Smooth muscle cell (in vitro differentiated cells): ENCODE data around the gene ADAMTS2. TPM values are rescaled to one million over a fixed set of nuclear protein-coding genes. Genes with fewer than 3 reads are reported as not detected.

Source experiments
- DNase-seq: peaks from one replicate; lab custom pipeline; 2025; ENCODE audit not compliant: unreplicated experiment; lab: John Stamatoyannopoulos, UW
- H2AFZ ChIP-seq: fragments of 200-600 bp; sonication (generic); 2 replicates; pipeline ENCODE4 v1.6.0; 2016; ENCODE audit warnings: antibody characterized with exemption, low read depth, mild to moderate bottlenecking
- H3F3A ChIP-seq: fragments of 200-600 bp; sonication (generic); 2 replicates; pipeline ENCODE4 v1.6.0; 2017; ENCODE audit warnings: antibody characterized with exemption, low read depth
- H3K27ac ChIP-seq: fragments of 200-600 bp; sonication (generic); 2 replicates; pipeline ENCODE4 v1.5.1; 2016; ENCODE audit warnings: low read depth, mild to moderate bottlenecking
- H3K27me3 ChIP-seq: fragments of 200-600 bp; sonication (generic); 2 replicates; pipeline ENCODE4 v1.6.1; 2016; ENCODE audit warnings: low read depth, mild to moderate bottlenecking
- H3K36me3 ChIP-seq: fragments of 200-600 bp; sonication (generic); 2 replicates; pipeline ENCODE4 v1.5.1; 2016; ENCODE audit warnings: low read depth
- H3K4me1 ChIP-seq: fragments of 200-600 bp; sonication (generic); 2 replicates; pipeline ENCODE4 v1.5.1; 2016; ENCODE audit warnings: low read depth
- H3K4me2 ChIP-seq: fragments of 200-600 bp; sonication (generic); 2 replicates; pipeline ENCODE4 v1.6.0; 2016; ENCODE audit warnings: mild to moderate bottlenecking
- H3K4me3 ChIP-seq: fragments of 200-600 bp; sonication (generic); 2 replicates; pipeline ENCODE4 v1.5.1; 2016; ENCODE audit warnings: mild to moderate bottlenecking
- H3K79me2 ChIP-seq: fragments of 200-600 bp; sonication (generic); 2 replicates; pipeline ENCODE4 v1.6.0; 2016; ENCODE audit warnings: low read depth, mild to moderate bottlenecking
- H3K9ac ChIP-seq: fragments of 200-600 bp; sonication (generic); 2 replicates; pipeline ENCODE4 v1.6.0; 2016; ENCODE audit warnings: low read depth
- H3K9me3 ChIP-seq: fragments of 200-600 bp; sonication (generic); replicated peaks from 2 replicates; pipeline ENCODE4 v1.5.1; 2016; ENCODE audit warnings: low read depth
- H4K20me1 ChIP-seq: fragments of 200-600 bp; sonication (generic); 2 replicates; pipeline ENCODE4 v1.6.0; 2016; ENCODE audit warnings: low read depth
- CTCF ChIP-seq: fragments of 200-600 bp; sonication (generic); IDR thresholded peaks from 2 replicates; pipeline ENCODE4 v1.5.1; 2017; ENCODE audit warnings: borderline replicate concordance, mild to moderate bottlenecking, antibody characterized with exemption; ENCODE audit not compliant: insufficient read depth, poor library complexity, severe bottlenecking
- WGBS: methylation state at CpG from one replicate; pipeline ENCODE4 v1.1.7; 2016; ENCODE audit warnings: low lambda C conversion rate; 5-methylcytosine and 5-hydroxymethylcytosine counted together
- polyA plus RNA-seq: library from polyadenylated mRNA; unstranded; fragments of >200 nt; fragmentation: Nextera tagmentation; extraction: Ambion mirVana; gene quantifications from 2 replicates; pipeline ENCODE4 v1.2.1, GENCODE V29; 2016
- total RNA-seq: library from RNA; depleted of rRNA; stranded (reverse); fragments of >200 nt; gene quantifications from 2 replicates; pipeline ENCODE4 v1.2.3, GENCODE V29; 2014

Gene ADAMTS2
- total and polyA plus RNA-seq, 2 experiments from 2014 or later = 22.8 to 37.5 TPM

- Histone ChIP-seq H4K20me1 (no peaks in the 10 kb centered on the region), H2AFZ (no peak overlapping the region), H3K36me3 (no peaks in the 10 kb centered on the region), H3K9me3 (no peaks in the 10 kb centered on the region), H3K9ac (no peak overlapping the region), H3K79me2 (no peaks in the 10 kb centered on the region), H3K4me1 (peaks cover 11% of the 10 kb centered on the region), H3K4me3 (no peak overlapping the region), H3F3A (no peaks in the 10 kb centered on the region), H3K27ac (peak overlapping the region; percentile 49), H3K4me2 (no peak overlapping the region), H3K27me3 (no peaks in the 10 kb centered on the region)
- no peak for TF ChIP-seq CTCF
- WGBS = 93% methylated on average over 26 of the region's 26 CpGs
- DNase-seq = no peak
Measured at GRCh38 chr5:179274321-179275315, 70.6 kb downstream of the ADAMTS2 start.

- H3K27ac ChIP-seq = peak overlapping the region; percentile 56
- H3K4me1 ChIP-seq = peaks cover 11% of the 10 kb centered on the region
- H3K79me2 ChIP-seq = no peaks in the 10 kb centered on the region
- H3K9me3 ChIP-seq = no peaks in the 10 kb centered on the region
- no peaks in the 10 kb centered on the region for H3K36me3 ChIP-seq
- H4K20me1 ChIP-seq = no peaks in the 10 kb centered on the region
- no peak overlapping the region for H2AFZ ChIP-seq
- no peaks in the 10 kb centered on the region for H3F3A ChIP-seq
- no peak overlapping the region for H3K9ac ChIP-seq
- WGBS = 74% methylated on average over 9 of the region's 10 CpGs
- DNase-seq = no peak
- peak overlapping the region; percentile 62 for H3K4me2 ChIP-seq
- no peak for TF ChIP-seq CTCF
- H3K27me3 ChIP-seq = no peaks in the 10 kb centered on the region
- H3K4me3 ChIP-seq = no peak overlapping the region
Measured at GRCh38 chr5:179273441-179274145, 71.7 kb downstream of the ADAMTS2 start.

GRCh38 chr5:179273073-179273435, 72.2 kb downstream of the ADAMTS2 start:
- H3K79me2 ChIP-seq = no peaks in the 10 kb centered on the region
- DNase-seq = no peak
- H2AFZ ChIP-seq = no peak overlapping the region
- TF ChIP-seq CTCF = no peak
- no peak overlapping the region for H3K9ac ChIP-seq
- no peaks in the 10 kb centered on the region for H3K36me3 ChIP-seq
- peak overlapping the region; percentile 62 for H3K4me2 ChIP-seq
- 78% methylated on average over 7 of the region's 7 CpGs for WGBS
- peaks cover 11% of the 10 kb centered on the region for H3K4me1 ChIP-seq
- H3K4me3 ChIP-seq = no peak overlapping the region
- no peaks in the 10 kb centered on the region for H4K20me1 ChIP-seq
- H3F3A ChIP-seq = no peaks in the 10 kb centered on the region
- no peaks in the 10 kb centered on the region for H3K27me3 ChIP-seq
- no peaks in the 10 kb centered on the region for H3K9me3 ChIP-seq
- peak overlapping the region; percentile 56 for H3K27ac ChIP-seq
